ENCODE results near the gene FBXO28. TPM values are rescaled to one million over a fixed set of nuclear protein-coding genes. Genes with fewer than 3 reads are reported as not detected.

Gene FBXO28
- total RNA-seq, 4 donors from 2014 or later: 26.6 to 46.8 (median 28.8) TPM

- TF ChIP-seq, protein P1, sequence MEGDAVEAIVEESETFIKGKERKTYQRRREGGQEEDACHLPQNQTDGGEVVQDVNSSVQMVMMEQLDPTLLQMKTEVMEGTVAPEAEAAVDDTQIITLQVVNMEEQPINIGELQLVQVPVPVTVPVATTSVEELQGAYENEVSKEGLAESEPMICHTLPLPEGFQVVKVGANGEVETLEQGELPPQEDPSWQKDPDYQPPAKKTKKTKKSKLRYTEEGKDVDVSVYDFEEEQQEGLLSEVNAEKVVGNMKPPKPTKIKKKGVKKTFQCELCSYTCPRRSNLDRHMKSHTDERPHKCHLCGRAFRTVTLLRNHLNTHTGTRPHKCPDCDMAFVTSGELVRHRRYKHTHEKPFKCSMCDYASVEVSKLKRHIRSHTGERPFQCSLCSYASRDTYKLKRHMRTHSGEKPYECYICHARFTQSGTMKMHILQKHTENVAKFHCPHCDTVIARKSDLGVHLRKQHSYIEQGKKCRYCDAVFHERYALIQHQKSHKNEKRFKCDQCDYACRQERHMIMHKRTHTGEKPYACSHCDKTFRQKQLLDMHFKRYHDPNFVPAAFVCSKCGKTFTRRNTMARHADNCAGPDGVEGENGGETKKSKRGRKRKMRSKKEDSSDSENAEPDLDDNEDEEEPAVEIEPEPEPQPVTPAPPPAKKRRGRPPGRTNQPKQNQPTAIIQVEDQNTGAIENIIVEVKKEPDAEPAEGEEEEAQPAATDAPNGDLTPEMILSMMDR (IDR thresholded peaks at IDR 0.05; ENCODE audit: low read depth): no peak
Observed at GRCh38 chr1:224085421-224086108, 28.3 kb upstream of the FBXO28 start.

DNA sequence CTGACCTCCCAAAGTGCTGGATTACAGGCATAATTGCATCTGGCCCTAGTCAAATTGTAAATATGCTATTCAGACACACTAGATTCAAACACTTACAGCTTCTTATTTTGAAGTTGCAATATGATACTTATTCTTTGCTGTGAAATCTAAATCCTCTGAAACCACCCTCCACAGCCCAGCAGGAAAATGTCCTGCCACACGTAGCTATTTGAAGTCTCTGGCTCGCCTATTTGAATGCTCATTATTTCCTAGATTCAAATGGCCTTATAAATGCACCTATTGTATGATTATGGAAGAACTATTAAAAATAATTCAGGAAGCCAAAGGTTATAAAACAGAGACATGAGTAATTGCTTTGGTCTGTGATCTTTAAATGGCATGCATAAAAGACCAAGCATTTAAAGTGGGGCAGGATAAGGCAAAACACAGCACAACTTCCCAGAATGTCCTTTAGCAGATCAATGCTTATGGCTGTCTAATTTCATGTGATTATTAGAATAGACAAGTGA is 26.6 kb upstream of the FBXO28 start:
- TF ChIP-seq, protein P1 (IDR thresholded peaks at IDR 0.05; ENCODE audit: low read depth): no peak

DNA sequence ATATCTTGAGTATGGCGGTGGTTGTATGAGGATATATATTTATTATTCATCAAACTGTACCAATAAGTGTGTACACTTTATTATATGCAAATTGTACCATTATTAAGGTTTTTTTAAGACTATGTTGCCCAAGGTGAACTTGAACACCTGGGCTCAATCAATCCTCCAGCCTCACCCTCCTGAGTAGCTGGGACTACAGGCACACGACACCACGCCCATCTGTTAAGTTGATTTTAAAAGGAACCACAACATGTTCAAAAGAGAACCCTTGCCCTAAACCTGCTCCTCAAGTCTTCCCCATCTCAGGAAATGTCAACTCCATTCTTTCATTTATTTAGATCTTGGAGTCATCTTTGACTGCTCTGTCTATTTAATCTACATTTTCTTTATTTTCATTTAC is 24.3 kb upstream of the FBXO28 start:
- TF ChIP-seq, protein P1 (IDR thresholded peaks at IDR 0.05; ENCODE audit: low read depth): no peak

GRCh38 chr1:224090116-224090515 is 23.8 kb upstream of the FBXO28 start:
- TF ChIP-seq, protein P1 (IDR thresholded peaks at IDR 0.05; ENCODE audit: low read depth): no peak

DNA sequence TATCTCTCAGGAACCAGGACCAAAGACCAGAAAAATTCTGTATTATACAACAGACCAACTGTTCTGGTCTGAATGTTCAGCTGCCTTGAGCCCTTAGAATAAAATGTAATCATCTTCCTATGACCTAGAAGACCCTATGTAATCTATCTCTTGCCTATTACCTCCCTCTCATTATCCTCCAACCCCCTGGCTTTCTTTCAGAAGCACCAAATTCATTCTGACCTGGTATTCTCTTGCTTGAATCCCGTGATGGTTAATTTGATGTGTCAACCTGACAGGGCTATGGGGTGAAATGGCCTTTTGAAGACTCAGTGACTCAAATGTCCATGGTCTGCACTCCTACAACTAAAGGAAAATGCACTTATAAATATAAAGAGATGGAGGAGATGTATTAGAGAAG is 21.8 kb upstream of the FBXO28 start:
- TF ChIP-seq, protein P1 (IDR thresholded peaks at IDR 0.05; ENCODE audit: low read depth): no peak

DNA sequence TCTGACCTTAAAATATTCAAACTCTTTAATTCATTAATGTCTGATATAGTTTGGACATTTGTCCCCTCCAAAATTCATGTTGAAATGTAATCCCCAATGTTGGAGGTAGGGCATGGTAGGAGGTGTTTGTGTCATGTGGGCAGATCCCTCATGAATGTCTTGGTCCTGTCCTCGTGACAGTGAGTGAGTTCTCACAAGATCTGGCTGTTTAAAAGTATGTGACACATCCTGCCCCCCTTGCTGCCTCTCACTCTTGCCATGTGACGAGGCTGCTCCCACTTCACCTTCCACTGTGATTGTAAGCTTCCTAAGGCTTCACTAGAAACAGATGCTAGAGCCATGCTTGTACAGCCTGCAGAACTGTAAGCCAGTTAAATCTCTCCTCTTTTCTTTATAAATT is 21.3 kb upstream of the FBXO28 start:
- TF ChIP-seq, protein P1 (IDR thresholded peaks at IDR 0.05; ENCODE audit: low read depth): no peak

DNA sequence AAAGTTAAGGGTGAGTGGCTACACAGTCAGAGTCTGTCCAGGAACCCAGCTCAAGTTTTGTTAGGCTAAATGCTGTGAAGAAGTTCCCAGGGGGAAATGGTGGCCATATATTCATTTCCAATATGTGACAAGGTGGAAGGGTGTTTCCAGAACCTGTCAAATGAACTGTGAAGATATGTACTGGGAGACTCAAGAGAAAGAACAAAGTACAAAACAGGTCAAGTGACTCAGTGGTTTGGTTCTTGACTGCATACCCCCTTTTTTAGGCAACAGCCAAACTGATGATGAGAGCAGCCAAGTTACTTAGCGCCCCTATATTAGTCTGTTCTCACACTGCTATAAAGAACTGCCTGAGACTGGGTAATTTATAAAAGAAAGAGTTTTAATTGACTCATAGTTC is 18.6 kb upstream of the FBXO28 start:
- TF ChIP-seq, protein P1 (IDR thresholded peaks at IDR 0.05; ENCODE audit: low read depth): no peak
